ENCODE data around the gene KCNJ16. TPM values are rescaled to one million over a fixed set of nuclear protein-coding genes. Genes with fewer than 3 reads are reported as not detected.
"Not testable (repeated sequence)": the region's sequence is repeated elsewhere in the genome, so short reads cannot be mapped to it uniquely, and the experiment has no call there.

KCNJ16 gene
- not detected for total RNA-seq

- H3K27me3 Mint-ChIP-seq (ENCODE audit: low read depth), result peaks cover 2% of the 10 kb centered on the region
- no peak for DNase-seq
- H3K9me3 Mint-ChIP-seq, result peaks cover 3% of the 10 kb centered on the region
- no peaks in the 10 kb centered on the region for H3K36me3 Mint-ChIP-seq (ENCODE audit: insufficient read depth)
- ATAC-seq, result no peak
- H3K4me1 Mint-ChIP-seq (ENCODE audit: low read depth), result no peaks in the 10 kb centered on the region
- H3K4me3 Mint-ChIP-seq, result no peak within 1 kb of the TSS
Observed at GRCh38 chr17:70074956-70075355, at the start of gene KCNJ16. Gene KCNJ16 (plus strand): TSS chr17:70075225. CDS start chr17:70132088, 56,863 bp downstream.

- ATAC-seq (no peak), DNase-seq (no peak)
- no peak overlapping the region for H3K4me3 Mint-ChIP-seq
- no peaks in the 10 kb centered on the region for H3K36me3 Mint-ChIP-seq (ENCODE audit: insufficient read depth)
- H3K9me3 Mint-ChIP-seq, result peaks cover 3% of the 10 kb centered on the region
- no peaks in the 10 kb centered on the region for H3K27me3 Mint-ChIP-seq (ENCODE audit: low read depth)
- no peaks in the 10 kb centered on the region for H3K4me1 Mint-ChIP-seq (ENCODE audit: low read depth)
Observed at GRCh38 chr17:70028397-70028796, 46.6 kb upstream of the KCNJ16 start.

DNA sequence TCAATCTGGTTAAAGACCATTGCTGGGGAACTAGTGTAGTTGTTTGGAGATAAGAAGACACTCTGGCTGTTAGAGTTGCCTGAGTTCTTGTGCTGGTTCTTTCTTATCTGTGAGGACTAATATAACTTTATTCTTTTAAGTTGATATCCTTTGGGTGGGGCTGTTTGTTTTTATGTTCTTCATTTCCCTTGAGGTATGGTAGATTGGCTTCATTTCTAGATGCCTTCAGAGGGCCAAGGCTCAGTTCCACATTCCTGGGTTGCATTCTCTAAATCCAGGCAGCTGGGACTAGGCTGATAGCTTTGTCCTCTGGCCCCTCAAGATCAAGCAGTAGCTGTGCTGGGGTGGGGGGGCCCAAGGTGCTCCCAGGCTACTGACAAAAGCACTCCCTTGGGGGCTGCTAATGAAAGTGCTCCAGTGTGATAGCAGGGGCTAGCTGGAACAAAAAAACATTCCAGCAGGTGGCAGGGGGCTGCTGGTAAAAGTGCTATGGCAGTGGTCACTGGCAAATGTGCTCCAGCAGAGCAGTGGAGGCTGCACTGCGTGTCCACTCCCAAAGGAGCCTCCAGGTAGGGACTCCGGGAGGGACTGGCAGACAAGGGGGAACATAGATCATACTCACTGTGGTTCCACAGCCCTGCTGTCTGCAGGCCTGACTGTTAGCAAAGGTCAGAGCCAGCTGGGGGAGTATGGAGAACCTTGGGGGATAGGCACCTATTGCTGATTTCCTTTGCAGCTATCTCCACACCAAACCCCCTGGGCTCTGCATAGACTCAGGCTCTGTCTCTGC is 45.9 kb upstream of the KCNJ16 start:
- Mint-ChIP-seq H3K4me1 (ENCODE audit: low read depth) (no peaks in the 10 kb centered on the region), H3K36me3 (ENCODE audit: insufficient read depth) (no peaks in the 10 kb centered on the region), H3K9me3 (peaks cover 4% of the 10 kb centered on the region), H3K4me3 (no peak overlapping the region), H3K27me3 (ENCODE audit: low read depth) (no peaks in the 10 kb centered on the region)
- no peak for ATAC-seq
- DNase-seq, result no peak

GRCh38 chr17:70030371-70030770 is 44.7 kb upstream of the KCNJ16 start:
- Mint-ChIP-seq H3K4me3 (no peak overlapping the region), H3K9me3 (peaks cover 4% of the 10 kb centered on the region), H3K27me3 (ENCODE audit: low read depth) (no peaks in the 10 kb centered on the region), H3K36me3 (ENCODE audit: insufficient read depth) (no peaks in the 10 kb centered on the region), H3K4me1 (ENCODE audit: low read depth) (no peaks in the 10 kb centered on the region)
- no peak for DNase-seq
- no peak for ATAC-seq

DNA sequence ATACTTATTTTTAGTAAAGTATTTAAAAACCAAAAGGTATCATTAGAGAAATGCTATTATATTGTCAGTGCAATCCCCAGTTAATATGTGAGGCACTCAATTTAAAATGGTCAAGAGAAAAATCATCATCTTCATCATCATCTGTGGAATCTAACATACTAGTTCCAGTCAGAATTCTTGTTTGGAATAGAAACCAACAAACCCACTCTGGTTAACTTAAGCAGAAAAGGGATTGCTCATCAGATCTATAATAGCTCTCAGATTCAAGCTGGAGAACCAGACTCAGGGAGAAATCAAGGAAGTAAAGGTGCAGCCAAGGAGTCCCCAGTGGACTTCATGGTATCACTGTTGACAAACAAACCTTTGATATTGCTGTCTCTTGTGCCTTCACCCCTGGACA is 43.7 kb upstream of the KCNJ16 start:
- DNase-seq (no peak), ATAC-seq (no peak)
- no peaks in the 10 kb centered on the region for H3K27me3 Mint-ChIP-seq (ENCODE audit: low read depth)
- H3K9me3 Mint-ChIP-seq, result peaks cover 4% of the 10 kb centered on the region
- H3K4me3 Mint-ChIP-seq, result no peak overlapping the region
- no peaks in the 10 kb centered on the region for H3K36me3 Mint-ChIP-seq (ENCODE audit: insufficient read depth)
- H3K4me1 Mint-ChIP-seq (ENCODE audit: low read depth), result no peaks in the 10 kb centered on the region

GRCh38 chr17:70033165-70033564 is 41.9 kb upstream of the KCNJ16 start:
- Mint-ChIP-seq H3K4me1 (ENCODE audit: low read depth) (no peaks in the 10 kb centered on the region), H3K36me3 (ENCODE audit: insufficient read depth) (no peaks in the 10 kb centered on the region), H3K9me3 (peaks cover 4% of the 10 kb centered on the region), H3K27me3 (ENCODE audit: low read depth) (no peaks in the 10 kb centered on the region), H3K4me3 (no peak overlapping the region)
- DNase-seq (no peak), ATAC-seq (no peak)

DNA sequence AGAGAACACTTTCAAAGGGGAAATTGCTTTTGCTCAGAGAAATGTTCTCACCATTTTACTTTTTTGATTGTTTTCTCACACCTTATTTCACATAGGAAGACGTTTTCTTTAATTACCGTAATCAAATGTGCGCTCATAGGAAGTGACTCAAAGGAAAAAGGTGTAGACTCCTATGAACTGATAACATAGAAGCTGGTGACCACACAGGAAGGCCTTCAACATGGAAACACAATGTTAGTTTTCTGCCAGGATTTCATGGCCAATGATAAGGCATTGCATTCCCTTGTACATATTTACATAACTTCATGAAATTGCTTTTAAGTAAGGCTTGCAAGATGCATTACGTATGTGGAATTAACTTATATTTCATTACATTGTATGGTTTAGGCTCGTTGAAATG is 40.9 kb upstream of the KCNJ16 start:
- no peaks in the 10 kb centered on the region for H3K4me1 Mint-ChIP-seq (ENCODE audit: low read depth)
- DNase-seq (no peak), ATAC-seq (no peak)
- H3K36me3 Mint-ChIP-seq (ENCODE audit: insufficient read depth), result no peaks in the 10 kb centered on the region
- H3K9me3 Mint-ChIP-seq, result peaks cover 4% of the 10 kb centered on the region
- H3K27me3 Mint-ChIP-seq (ENCODE audit: low read depth), result no peaks in the 10 kb centered on the region
- H3K4me3 Mint-ChIP-seq, result no peak overlapping the region

DNA sequence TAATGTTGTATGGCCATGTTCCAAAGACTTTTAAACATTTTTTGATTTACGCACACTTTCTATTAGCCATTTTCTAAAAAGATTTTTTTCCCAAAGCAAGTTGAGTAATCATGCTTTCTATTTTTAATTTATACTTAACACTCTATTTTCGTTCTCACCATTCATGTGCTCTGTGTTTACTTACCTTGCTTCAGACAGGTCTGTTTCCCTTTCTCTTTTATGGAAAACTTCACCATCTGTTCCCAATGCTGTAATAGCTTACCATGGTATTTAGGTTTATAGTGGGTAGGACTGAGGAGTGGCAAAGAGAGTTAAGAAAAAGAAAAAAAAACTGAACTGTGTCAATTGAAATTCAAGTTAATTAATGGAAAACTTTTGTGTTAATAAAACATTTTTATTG is 37.5 kb upstream of the KCNJ16 start:
- Mint-ChIP-seq H3K4me3 (no peak overlapping the region), H3K9me3 (peaks cover 4% of the 10 kb centered on the region), H3K4me1 (ENCODE audit: low read depth) (no peaks in the 10 kb centered on the region), H3K36me3 (ENCODE audit: insufficient read depth) (no peaks in the 10 kb centered on the region), H3K27me3 (ENCODE audit: low read depth) (no peaks in the 10 kb centered on the region)
- ATAC-seq (no peak), DNase-seq (no peak)

GRCh38 chr17:70040336-70040735 is 34.7 kb upstream of the KCNJ16 start:
- H3K27me3 Mint-ChIP-seq (ENCODE audit: low read depth), result no peaks in the 10 kb centered on the region
- no peaks in the 10 kb centered on the region for H3K9me3 Mint-ChIP-seq
- no peaks in the 10 kb centered on the region for H3K36me3 Mint-ChIP-seq (ENCODE audit: insufficient read depth)
- no peak for ATAC-seq
- DNase-seq, result no peak
- no peaks in the 10 kb centered on the region for H3K4me1 Mint-ChIP-seq (ENCODE audit: low read depth)
- no peak overlapping the region for H3K4me3 Mint-ChIP-seq

GRCh38 chr17:70041061-70041460 is 34.0 kb upstream of the KCNJ16 start:
- no peaks in the 10 kb centered on the region for H3K36me3 Mint-ChIP-seq (ENCODE audit: insufficient read depth)
- ATAC-seq, result no peak
- DNase-seq, result no peak
- H3K9me3 Mint-ChIP-seq, result no peaks in the 10 kb centered on the region
- no peaks in the 10 kb centered on the region for H3K4me1 Mint-ChIP-seq (ENCODE audit: low read depth)
- H3K4me3 Mint-ChIP-seq, result no peak overlapping the region
- no peaks in the 10 kb centered on the region for H3K27me3 Mint-ChIP-seq (ENCODE audit: low read depth)

DNA sequence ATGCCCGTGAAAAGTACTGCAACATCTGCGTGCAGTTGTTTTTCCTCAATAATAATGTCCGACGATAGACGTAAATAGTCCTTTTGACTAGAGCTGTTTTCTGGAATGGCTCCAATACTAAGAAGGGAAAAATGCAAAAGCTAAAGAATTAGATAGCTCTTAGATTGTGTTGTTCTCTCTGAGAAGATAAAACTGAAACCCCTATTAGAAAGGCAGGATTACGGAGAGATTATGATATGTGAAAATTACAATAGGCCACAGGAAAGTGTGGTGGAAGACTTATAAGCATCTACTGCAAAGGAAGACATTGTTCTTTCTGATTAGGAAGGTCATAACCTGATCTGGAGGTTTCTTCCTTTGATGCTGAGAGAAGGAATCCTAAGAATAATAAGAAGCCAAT is 33.5 kb upstream of the KCNJ16 start:
- ATAC-seq (no peak), DNase-seq (no peak)
- Mint-ChIP-seq H3K36me3 (ENCODE audit: insufficient read depth) (no peaks in the 10 kb centered on the region), H3K9me3 (no peaks in the 10 kb centered on the region), H3K4me3 (no peak overlapping the region), H3K27me3 (ENCODE audit: low read depth) (no peaks in the 10 kb centered on the region), H3K4me1 (ENCODE audit: low read depth) (no peaks in the 10 kb centered on the region)

DNA sequence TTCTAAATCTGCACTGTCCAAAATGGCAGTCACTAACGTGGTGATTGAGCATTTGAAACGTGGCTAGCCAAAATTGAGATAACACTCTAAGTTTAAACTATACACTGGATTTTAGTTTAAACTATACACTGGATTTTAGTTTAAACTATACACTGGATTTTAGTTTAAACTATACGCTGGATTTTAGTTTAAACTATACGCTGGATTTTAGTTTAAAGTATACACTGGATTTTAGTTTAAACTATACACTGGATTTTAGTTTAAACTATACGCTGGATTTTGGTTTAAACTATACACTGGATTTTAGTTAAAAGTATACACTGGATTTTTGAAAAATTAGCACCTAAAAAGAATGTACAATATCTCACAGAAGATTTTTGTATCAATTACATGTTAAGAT is 29.2 kb upstream of the KCNJ16 start:
- DNase-seq; H3K9me3 Mint-ChIP-seq; H3K4me3 Mint-ChIP-seq; ATAC-seq; H3K36me3 Mint-ChIP-seq (ENCODE audit: insufficient read depth); H3K27me3 Mint-ChIP-seq (ENCODE audit: low read depth); H3K4me1 Mint-ChIP-seq (ENCODE audit: low read depth): not testable (repeated sequence)

GRCh38 chr17:70047619-70048419 is 27.2 kb upstream of the KCNJ16 start:
- ATAC-seq (no peak), DNase-seq (no peak)
- H3K27me3 Mint-ChIP-seq (ENCODE audit: low read depth), result no peaks in the 10 kb centered on the region
- no peak overlapping the region for H3K4me3 Mint-ChIP-seq
- no peaks in the 10 kb centered on the region for H3K36me3 Mint-ChIP-seq (ENCODE audit: insufficient read depth)
- H3K4me1 Mint-ChIP-seq (ENCODE audit: low read depth), result no peaks in the 10 kb centered on the region
- H3K9me3 Mint-ChIP-seq, result no peaks in the 10 kb centered on the region

DNA sequence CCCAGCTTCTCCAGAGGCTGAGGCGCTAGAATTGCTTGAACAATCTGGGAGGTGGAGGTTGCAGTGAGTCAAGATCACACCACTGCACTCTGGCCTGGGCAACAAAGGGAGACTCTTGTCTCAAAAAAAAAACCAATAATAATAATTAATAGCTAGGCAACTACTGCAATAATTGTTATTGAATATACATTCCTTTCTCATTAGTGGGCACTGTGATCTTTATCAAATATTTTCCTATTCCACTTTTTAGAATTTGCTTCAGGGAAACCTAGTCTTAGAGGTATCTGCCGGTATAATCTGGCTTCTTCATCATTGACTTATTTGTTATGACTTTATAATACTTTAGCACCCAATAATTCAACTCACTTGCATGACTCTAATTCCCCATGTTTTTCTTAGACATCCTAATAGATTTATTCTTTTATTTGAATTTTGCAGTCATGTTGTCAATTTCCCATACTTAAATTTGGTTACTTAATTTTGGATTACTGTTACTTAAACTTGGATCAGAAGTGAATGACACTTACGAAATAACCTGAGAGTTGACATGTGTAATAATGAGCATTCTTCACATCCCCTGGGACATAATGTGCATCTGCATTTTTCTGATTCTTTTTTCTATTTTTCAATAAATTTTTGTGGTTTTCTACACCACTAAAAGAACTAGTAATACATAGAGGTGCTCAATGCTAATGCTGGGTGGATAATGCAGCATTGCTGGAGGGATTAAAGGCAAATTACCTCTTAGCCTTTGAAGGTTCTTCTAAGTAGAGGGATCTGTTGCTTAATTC is 25.0 kb upstream of the KCNJ16 start:
- DNase-seq, result no peak
- Mint-ChIP-seq H3K36me3 (ENCODE audit: insufficient read depth) (no peaks in the 10 kb centered on the region), H3K4me3 (no peak overlapping the region), H3K9me3 (no peaks in the 10 kb centered on the region), H3K4me1 (ENCODE audit: low read depth) (no peaks in the 10 kb centered on the region), H3K27me3 (ENCODE audit: low read depth) (no peaks in the 10 kb centered on the region)
- ATAC-seq, result no peak

Measured in activated T-cell treated with anti-CD3 and anti-CD28 coated beads, Interleukin-2, amount 50 U/mL, for 4 hours (primary cell).